Ishikawa (cell line): ENCODE data around the gene KDSR.

Source experiments
- TAF1 ChIP-seq: IDR thresholded peaks from 2 replicates; pipeline ENCODE4 v1.6.1; 2012; ENCODE audit warnings: low read depth, mild to moderate bottlenecking
- YY1 ChIP-seq: IDR thresholded peaks from 2 replicates; pipeline ENCODE4 v1.6.1; 2012; ENCODE audit warnings: low read depth
- TF ChIP-seq, protein P1 (sequence below): IDR thresholded peaks from 2 replicates; pipeline ENCODE4 v1.6.1; 2012

- TF ChIP-seq YY1 (no peak), TAF1 (no peak)
- TF ChIP-seq, protein P1, sequence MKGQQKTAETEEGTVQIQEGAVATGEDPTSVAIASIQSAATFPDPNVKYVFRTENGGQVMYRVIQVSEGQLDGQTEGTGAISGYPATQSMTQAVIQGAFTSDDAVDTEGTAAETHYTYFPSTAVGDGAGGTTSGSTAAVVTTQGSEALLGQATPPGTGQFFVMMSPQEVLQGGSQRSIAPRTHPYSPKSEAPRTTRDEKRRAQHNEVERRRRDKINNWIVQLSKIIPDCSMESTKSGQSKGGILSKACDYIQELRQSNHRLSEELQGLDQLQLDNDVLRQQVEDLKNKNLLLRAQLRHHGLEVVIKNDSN = no peak
Observed at GRCh38 chr18:63303547-63303946, 63.5 kb downstream of the KDSR start.
